Measurements from ENCODE around the gene PIP4P1. TPM values are rescaled to one million over a fixed set of nuclear protein-coding genes. Genes with fewer than 3 reads are reported as not detected.
"Not testable (repeated sequence)": the region's sequence is repeated elsewhere in the genome, so short reads cannot be mapped to it uniquely, and the experiment has no call there.

The PIP4P1 gene
- 21.1 and 22.2 TPM in 2 replicates for total RNA-seq
- polyA plus RNA-seq (2012), result 32.1 TPM

DNA sequence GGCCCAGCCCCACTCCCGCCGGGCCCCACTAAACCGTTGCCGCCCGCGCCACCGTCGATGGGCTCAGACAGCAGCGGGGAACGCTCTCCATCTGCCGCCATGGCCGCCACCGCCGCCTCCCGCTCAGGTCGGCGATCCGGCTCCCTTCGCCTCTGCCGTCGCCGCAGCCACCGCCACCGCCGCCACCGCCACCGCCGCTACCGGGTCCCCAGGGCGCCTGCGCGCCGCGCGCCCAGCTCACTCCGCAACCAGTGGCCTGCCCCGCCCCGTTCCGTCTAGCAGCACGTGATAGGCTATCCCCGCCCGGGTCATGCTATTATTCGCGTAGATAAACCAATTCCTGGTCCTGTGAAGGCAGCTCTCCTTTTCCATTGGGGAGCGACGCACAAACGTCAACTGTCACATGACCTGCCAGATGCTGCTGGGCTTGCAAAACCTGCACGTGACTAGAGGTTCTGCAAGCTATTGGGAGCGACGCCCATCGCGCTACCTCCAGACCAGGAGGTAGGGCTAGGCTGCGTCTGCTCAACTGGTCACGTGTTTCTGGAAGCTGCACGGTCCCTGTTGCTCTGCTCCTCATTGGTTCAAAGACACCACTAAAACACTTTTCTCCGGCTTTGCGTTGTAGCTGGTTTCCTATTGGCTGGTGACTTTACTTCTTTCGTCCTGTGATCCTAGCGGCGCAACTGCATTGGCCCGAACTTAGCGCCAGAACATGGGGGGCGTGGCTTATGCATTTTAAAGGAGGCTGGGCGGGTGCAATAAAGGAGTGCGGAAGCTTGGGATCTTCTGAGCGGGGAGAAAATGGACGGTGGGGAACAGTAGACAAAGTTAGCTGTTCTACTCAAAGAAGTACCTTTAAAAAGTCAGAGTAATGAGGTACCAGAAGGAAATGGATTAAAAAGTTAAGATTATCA is at the start of gene PIP4P1:
Gene PIP4P1, minus strand, starts transcription at position 210 of the 917 bp plus-strand sequence. Its CDS starts 109 bp downstream, at position 101.
- DNase-seq (ENCODE audit: low read depth), result peak; percentile 100

DNA sequence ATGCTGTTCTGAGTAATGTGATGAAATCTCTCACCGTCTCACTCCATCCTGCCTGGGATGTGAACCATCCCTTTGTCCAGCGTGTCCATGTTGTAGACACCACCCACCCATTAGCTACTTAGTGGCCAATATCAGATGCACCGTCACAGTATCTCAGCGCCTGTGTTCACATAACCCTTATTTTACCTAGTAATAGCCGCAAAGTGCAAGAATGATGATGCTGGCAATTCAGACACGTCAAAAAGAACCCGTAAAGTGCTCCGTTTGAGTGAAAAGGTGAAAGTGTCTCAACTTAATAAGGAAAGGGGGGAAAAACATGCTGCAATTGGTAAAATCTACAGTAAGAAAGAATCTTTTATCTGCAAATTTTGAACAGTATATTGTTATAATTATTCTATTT is 47.1 kb upstream of the PIP4P1 start:
- no peak for DNase-seq (ENCODE audit: low read depth)

DNA sequence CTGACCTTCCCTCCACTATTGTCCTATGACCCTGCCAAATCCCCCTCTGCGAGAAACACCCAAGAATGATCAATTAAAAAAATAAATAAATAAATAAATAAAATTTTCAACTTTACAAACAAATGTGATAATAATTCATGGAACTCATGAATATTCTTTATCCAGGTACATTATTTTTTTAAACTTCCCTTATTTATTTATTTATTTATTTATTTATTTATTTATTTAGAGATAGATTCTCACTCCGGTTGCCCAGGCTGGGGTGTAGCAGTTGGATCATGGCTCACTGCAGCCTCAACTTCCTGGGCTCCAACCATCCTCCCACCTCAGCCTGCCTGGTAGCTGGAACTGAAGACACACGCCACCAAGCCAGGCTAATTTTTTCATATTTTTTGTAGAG is 46.3 kb upstream of the PIP4P1 start:
- not testable (repeated sequence) for DNase-seq (ENCODE audit: low read depth)

DNA sequence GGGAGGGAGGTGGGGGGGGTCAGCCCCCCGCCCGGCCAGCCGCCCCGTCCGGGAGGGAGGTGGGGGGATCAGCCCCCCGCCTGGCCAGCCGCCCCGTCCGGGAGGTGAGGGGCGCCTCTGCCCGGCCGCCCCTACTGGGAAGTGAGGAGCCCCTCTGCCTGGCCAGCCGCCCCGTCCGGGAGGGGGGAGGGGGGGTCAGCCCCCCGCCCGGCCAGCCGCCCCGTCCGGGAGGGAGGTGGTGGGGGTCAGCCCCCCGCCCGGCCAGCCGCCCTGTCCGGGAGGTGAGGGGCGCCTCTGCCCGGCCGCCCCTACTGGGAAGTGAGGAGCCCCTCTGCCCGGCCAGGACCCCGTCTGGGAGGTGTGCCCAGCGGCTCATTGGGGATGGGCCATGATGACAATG is 45.5 kb upstream of the PIP4P1 start:
- DNase-seq (ENCODE audit: low read depth), result not testable (repeated sequence)

DNA sequence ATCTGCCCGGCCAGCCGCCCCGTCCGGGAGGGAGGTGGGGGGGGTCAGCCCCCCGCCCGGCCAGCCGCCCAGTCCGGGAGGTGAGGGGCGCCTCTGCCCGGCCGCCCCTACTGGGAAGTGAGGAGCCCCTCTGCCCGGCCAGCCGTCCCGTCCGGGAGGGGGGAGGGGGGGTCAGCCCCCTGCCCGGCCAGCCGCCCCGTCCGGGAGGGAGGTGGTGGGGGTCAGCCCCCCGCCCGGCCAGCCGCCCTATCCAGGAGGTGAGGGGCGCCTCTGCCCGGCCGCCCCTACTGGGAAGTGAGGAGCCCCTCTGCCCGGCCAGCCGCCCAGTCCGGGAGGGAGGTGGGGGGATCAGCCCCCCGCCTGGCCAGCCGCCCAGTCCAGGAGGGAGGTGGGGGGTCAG is 45.0 kb upstream of the PIP4P1 start:
- not testable (repeated sequence) for DNase-seq (ENCODE audit: low read depth)

DNA sequence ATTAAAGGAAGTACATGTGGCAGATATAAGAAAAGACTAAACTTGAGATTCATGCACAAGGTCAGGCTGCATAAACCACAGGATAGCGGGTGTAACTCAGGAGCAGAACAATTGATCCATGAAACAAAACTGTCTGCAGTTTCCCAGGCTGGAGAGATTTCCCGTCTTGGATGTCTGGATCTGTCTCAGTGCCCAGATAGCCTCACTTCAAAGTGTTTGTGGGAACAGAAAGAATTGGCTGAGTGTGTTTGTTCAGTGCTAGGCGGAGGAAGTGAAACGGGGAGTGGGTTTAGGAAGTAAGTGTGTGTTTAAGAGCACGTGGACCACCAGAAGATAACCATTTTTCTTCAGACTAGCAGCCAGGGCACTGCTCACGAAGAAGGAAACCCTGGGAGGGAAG is 42.7 kb upstream of the PIP4P1 start:
- DNase-seq (ENCODE audit: low read depth), result no peak

DNA sequence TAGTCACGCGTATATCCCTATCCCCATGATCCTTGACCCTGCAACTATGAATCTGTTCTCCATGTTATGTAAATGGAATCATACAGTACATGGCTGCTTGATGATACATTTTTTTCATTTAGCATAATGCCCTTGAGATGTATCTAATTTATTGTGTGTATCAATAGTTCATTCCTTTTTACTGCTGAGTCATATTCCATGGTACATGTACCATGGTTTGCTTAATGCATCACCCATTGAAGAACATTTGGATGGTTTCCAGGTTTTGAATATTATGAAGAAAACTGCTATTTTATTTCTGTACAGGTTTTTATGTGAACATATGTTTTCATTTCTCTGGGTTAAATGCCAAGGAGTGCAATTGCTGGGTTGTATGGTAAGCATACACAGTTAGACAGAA is 40.1 kb upstream of the PIP4P1 start:
- no peak for DNase-seq (ENCODE audit: low read depth)

DNA sequence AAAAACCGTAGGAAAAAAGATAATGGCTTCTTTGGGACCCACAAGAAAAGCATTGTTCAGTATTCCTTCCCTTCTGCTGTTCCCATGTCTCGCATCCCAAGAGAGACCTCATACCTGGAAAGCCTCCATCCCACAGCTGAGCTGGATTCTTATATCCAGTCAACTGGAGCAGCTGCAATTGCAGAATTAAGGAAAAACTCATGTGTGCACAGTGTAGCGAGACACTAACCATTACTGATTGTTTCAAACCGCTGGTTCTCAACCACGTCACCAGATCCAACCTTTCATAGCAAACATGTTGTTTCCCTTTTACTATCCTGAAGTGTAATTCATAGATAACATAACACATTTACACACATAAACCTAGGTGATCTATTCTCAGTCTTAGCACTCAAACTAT is 38.6 kb upstream of the PIP4P1 start:
- no peak for DNase-seq (ENCODE audit: low read depth)

DNA sequence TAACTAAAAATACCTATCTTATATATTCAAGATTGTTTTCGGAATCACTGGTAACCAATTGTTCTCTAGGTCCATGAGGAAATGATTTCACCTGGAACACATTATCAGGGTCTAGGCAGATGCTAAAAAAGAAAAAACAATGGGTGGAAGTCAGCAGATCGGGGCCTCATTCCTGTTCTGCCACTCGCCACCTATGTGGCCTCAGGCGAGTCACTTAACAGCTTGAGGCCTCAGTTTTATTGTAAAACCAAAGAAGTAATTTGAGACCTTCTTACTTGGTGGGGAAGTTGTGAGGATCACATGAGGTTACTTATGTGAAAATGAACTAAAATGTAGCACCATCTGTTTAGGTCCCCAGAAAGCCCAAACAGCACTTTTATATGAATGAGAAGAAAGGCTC is 37.9 kb upstream of the PIP4P1 start:
- peak; percentile 9 for DNase-seq (ENCODE audit: low read depth)

DNA sequence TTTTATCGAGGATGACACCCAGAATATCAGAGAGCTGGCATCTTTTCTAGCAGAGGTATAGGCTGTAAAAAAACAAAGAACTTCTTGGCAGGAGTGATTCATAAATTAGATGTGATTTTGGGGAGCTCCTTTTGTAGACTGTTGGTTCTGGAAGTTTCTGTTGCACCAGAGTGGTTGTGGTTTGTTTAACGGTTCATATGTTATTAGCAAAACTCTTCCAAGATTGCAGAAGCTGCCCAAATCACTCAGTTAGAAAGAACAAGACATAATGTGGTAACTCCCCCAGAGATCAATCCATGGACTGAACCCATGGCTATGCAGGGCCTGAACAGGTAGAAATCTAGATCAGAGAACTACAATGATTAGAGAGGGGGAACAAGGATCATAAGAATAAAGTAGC is 37.4 kb upstream of the PIP4P1 start:
- DNase-seq (ENCODE audit: low read depth), result no peak

DNA sequence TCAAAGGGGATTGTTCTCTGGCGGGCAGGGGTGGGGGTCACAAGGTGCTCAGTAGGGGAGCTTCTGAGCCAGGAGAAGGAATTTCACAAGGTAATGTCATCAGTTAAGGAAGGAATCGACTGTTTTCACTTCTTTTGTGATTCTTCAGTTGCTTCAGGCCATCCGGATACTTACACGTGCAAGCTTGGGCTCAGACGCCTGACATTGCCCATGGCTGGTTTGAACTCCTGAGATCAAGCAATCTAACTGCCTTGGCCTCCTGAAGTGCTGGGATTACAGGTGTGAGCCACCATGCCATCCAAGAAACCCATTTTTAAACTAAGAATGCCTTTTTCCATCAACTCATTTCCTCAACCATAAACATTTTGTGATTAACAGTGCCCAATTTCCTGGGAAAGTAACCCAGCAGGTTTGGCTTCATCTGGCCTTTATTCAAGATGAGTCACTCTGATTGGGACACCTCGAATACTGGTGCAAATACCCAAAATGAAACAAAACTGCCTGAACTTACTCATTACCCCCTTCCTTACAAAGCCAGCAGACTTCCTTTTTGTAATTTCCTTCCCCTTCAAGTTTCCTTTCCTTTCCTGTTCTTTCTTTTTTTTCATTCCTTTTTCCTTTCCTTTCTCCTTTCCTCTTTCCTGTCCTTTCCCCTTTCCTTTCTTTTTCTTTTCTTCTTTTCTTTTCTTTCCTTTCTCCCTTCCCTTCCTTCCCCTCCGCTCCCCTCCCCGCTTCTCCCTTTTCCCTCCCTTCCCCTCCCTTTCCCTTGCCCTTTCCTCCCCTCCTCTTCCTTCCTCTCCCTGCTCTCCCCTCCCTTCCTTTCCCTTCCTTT is 33.9 kb upstream of the PIP4P1 start:
- no peak for DNase-seq (ENCODE audit: low read depth)

DNA sequence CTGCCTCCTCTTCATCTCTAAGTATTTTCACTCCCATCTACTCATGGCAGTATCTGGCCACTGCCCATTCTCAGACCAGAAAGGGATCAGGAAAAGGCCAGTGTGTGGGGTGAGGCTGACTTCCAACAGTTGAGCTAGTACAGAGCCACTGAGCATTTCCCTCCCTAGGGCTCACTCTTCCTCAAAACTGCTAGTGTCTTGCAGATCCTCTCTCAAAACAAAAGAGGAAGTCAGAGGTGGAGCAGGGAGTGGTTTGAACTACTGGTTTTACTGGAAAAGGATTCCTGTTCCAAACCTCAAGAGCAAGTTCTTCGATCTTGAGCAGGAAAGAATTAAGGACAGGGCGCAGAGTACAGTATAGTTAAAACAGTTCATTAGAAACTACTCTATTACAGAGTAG is 32.4 kb upstream of the PIP4P1 start:
- no peak for DNase-seq (ENCODE audit: low read depth)

DNA sequence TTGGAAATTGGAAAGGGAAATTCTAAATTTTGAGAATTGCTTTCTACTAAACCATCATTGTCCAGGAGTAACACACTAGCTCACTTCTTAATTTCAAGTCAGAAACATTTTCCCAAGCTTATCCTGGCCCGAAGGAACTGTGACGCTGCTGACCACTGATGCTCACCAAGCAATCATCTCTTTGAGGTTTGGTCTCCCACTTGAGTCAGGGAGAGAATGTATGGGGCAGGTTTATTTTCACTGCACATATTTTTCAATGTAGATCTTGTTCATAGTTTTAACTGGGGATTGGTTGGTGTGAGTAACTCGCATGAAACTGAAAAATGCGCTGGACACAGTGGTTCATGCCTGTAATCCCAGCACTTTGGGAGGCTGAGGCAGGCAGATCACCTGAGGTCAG is 31.3 kb upstream of the PIP4P1 start:
- no peak for DNase-seq (ENCODE audit: low read depth)

DNA sequence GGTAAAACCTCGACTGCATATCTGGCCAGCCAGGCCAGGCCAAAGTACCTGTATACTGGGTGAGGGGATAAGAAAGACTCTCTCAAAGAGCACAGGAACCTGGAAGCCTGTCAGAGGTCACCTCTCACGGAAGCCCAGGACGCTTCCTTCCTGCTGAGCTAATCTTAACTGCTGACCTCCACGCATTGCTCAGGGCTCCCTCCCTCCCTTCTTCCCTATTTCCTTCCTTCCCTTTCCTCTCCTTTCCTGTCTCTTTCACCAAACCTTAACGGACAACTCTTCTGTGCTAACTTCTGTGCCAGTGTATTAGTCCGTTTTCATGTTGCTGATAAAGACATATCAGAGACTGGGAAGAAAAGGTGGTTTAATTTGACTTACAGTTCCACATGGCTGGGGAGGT is 29.3 kb upstream of the PIP4P1 start:
- DNase-seq (ENCODE audit: low read depth), result no peak

DNA sequence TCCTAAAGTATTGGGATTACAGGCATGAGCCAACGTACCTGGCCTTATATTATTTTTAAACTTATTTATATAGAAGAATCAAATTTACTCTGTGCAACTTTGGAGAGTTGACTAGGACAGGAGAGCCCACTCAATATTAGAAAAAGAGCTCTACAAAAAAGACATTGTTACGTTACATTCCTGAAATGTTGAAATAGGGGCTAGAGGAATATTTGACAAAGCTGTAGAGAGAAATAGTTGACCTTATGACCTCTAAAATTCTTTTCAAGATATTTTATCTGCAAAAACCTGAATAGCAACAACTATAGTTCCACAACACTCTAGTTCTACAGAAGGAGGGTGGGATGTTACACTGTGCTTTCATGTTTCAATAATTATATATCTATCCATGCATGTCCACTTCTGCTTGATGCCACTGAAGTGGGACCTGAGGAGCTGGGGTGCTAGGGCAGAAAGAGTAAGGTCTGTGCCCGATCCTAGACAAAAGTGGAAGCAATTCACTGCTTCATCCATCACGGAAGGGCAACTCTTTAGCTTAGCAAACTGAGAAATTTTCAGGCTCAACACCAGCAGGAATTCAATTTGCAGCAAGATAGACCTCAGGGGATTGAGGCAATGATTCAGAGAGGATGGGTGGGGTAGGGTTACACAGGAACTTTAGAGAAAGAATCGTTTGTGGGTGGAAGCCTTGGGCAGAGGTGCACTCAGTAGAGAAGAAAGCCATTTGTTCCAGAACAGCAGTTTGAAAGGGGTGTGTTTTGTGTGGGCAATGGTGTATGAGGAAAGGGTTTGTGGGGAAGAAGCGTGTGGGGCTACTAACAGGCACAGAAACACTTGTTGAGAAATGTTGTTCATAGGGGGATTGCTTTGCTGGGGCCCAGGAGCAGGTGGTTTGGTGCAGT is 28.1 kb upstream of the PIP4P1 start:
- peak; percentile 58 for DNase-seq (ENCODE audit: low read depth)

DNA sequence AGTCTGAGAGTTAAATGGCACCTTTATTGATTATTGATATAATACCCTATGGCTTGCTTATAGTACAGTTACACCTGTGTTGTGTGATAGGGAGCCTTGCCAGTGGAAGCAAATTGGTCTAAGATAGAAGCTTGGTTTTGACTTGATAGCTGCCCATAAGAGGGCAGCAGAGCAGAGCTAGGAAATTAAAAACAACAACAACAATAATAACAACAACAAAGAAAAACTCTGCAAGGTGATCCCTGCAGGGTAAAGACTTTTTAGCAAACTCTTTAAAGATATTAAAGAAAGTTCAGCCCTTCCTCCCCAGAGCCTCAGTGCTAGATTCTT is 26.1 kb upstream of the PIP4P1 start:
- no peak for DNase-seq (ENCODE audit: low read depth)

DNA sequence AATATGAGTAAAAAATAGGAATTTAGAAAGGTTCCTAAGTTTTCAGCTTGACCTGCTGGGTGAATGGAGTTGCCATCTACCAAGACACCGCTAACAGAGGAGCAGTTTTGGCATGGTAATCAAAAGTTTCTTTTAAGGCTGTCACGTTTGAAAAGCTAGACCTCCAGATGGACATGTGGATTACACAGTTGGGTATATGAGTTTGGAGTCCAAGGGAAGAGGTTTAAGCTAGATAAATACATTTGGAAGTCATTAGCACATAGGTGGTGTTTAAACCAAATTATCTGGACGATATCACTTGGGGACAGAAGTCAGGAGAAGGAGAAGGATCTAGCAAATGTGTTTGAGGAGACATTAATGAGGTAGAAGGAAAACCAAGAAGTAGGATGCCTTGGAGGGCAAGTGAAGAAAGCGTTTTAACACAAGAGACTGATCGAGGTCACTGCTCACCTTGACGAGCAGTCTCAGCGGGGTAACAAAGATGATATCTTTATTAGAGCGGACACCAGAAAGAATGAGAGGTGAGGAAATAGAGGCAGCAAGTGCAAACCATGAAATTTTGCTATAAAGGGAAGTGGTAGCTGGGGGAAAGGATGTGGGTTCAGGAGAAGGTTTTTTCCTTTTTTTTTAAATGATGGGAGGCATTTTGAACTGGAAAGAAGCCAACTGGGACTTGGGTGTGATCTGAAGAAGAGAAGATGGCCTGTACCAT is 25.6 kb upstream of the PIP4P1 start:
- no peak for DNase-seq (ENCODE audit: low read depth)

DNA sequence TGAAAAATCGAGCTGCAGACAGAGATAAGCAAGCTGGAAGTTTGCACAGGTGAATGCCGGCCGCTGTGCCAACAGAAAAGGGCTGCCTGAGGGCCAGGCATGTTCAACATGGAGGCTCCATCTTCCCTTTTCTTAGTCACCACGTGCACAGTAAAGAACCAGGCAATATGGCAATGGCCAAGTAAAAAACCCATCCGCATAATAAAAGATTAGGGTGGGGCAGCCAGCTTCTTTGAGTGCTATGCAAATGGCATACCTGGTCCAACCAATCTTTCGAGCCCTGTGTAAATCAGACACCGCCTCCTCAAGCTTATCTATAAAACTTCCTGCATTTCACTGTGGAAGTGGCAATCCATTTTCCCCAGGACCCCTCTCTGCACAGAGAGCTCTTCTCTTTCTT is 24.7 kb upstream of the PIP4P1 start:
- no peak for DNase-seq (ENCODE audit: low read depth)

DNA sequence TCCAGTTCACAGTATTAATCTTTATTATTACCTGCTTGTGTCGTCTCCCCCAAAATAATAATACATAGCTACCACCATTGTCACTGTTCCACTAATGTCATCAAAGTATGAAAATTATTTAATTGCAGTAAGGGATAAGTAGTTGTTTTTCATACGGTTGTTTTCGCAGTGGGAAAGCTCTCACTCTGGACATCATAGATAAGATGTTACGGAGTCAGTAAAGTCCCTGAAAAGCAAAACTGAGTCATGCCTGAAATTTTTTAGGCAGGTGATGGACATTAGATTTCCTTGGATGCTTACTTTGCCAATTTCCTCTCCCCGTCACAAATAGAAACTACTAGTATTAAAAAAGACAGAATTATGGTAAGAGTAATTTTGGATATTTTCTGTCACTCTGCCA is 21.1 kb upstream of the PIP4P1 start:
- DNase-seq (ENCODE audit: low read depth), result no peak

DNA sequence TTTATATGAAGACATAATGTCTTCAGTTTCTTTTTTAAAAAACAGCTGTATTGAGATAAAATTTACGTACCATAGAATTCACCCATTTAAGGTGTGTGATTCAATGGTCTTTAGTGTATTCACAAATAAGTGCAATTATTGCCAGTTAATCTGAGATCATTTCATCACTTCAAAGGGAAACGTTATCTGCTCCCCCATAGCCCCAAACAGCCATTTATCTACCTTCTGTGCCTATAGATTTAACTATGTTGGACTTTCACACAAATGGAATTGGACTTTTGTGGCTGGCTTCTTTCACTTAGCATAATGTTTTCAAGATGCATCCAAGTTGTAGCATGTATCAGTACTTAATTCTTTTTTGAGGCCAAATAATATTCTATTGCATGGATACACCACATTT is 17.7 kb upstream of the PIP4P1 start:
- no peak for DNase-seq (ENCODE audit: low read depth)
